ENCODE measurements around the gene PCNX2.
A peak's percentile ranks its signal among the peaks of the same experiment; 100 is the strongest.

PCNX2 gene

GRCh38 chr1:233022246-233022645 lies 273.3 kb downstream of the PCNX2 start:
- no peak overlapping the region for H3K4me2 ChIP-seq (ENCODE audit: low read depth, low read length, poor library complexity, severe bottlenecking)

GRCh38 chr1:233020426-233020825 lies 275.1 kb downstream of the PCNX2 start:
- Histone ChIP-seq H3K4me1 (ENCODE audit: insufficient read depth, low read length, poor library complexity, severe bottlenecking) (peaks cover 27% of the 10 kb centered on the region), H3K36me3 (ENCODE audit: insufficient read depth, low read length) (no peaks in the 10 kb centered on the region; the same call in 1 of the 2 replicates), H3K9me2 (replicated peaks; ENCODE audit: low read depth, low read length) (no peaks in the 10 kb centered on the region), H3K9ac (ENCODE audit: low read depth, low read length, poor library complexity, severe bottlenecking) (peak overlapping the region; percentile 43), H3K4me3 (ENCODE audit: low read length, poor library complexity, severe bottlenecking) (no peak overlapping the region), H3K4me2 (ENCODE audit: low read depth, low read length, poor library complexity, severe bottlenecking) (peak overlapping the region; percentile 12), H3F3A (ENCODE audit: low read depth) (0 out of 2 replicates have a peak, but pooled peaks cover 3% of the 10 kb centered on the region), H3K9me3 (ENCODE audit: insufficient read depth, low read depth, low read length) (no peaks in the 10 kb centered on the region), H4K20me1 (ENCODE audit: insufficient read depth, low read length, poor library complexity, severe bottlenecking) (no peaks in the 10 kb centered on the region), H3K79me2 (ENCODE audit: insufficient read depth, low read length) (no peaks in the 10 kb centered on the region), H3K27me3 (ENCODE audit: insufficient read depth, low read length, poor library complexity, severe bottlenecking) (no peaks in the 10 kb centered on the region), H2AFZ (ENCODE audit: low read length) (no peak overlapping the region)
- TF ChIP-seq EZH2phosphoT487 (IDR thresholded peaks at IDR 0.05; ENCODE audit: borderline replicate concordance) (no peak), CTCF (conservative IDR thresholded peaks at IDR 0.05; ENCODE audit: low read length) (no peak)

More at GRCh38 chr1:233022246-233022645, 273.3 kb downstream of the PCNX2 start:
- Histone ChIP-seq H3K36me3 (ENCODE audit: insufficient read depth, low read length) (no peaks in the 10 kb centered on the region; the same call in 1 of the 2 replicates), H3K9ac (ENCODE audit: low read depth, low read length, poor library complexity, severe bottlenecking) (no peak overlapping the region), H3K9me2 (replicated peaks; ENCODE audit: low read depth, low read length) (no peaks in the 10 kb centered on the region), H4K20me1 (ENCODE audit: insufficient read depth, low read length, poor library complexity, severe bottlenecking) (no peaks in the 10 kb centered on the region), H3K27me3 (ENCODE audit: insufficient read depth, low read length, poor library complexity, severe bottlenecking) (no peaks in the 10 kb centered on the region), H3K9me3 (ENCODE audit: insufficient read depth, low read depth, low read length) (no peaks in the 10 kb centered on the region), H2AFZ (ENCODE audit: low read length) (no peak overlapping the region), H3F3A (ENCODE audit: low read depth) (no peaks in the 10 kb centered on the region), H3K4me1 (ENCODE audit: insufficient read depth, low read length, poor library complexity, severe bottlenecking) (peaks cover 13% of the 10 kb centered on the region), H3K79me2 (ENCODE audit: insufficient read depth, low read length) (no peaks in the 10 kb centered on the region), H3K4me3 (ENCODE audit: low read length, poor library complexity, severe bottlenecking) (no peak overlapping the region)
- TF ChIP-seq EZH2phosphoT487 (IDR thresholded peaks at IDR 0.05; ENCODE audit: borderline replicate concordance), result no peak
- TF ChIP-seq CTCF (conservative IDR thresholded peaks at IDR 0.05; ENCODE audit: low read length), result no peak

GRCh38 chr1:233019778-233020325 lies 275.7 kb downstream of the PCNX2 start:
- Histone ChIP-seq H3F3A (ENCODE audit: low read depth) (0 out of 2 replicates have a peak, but pooled peaks cover 3% of the 10 kb centered on the region), H3K9me2 (replicated peaks; ENCODE audit: low read depth, low read length) (no peaks in the 10 kb centered on the region), H3K4me3 (ENCODE audit: low read length, poor library complexity, severe bottlenecking) (no peak overlapping the region), H4K20me1 (ENCODE audit: insufficient read depth, low read length, poor library complexity, severe bottlenecking) (no peaks in the 10 kb centered on the region), H3K4me1 (ENCODE audit: insufficient read depth, low read length, poor library complexity, severe bottlenecking) (peaks cover 27% of the 10 kb centered on the region), H3K4me2 (ENCODE audit: low read depth, low read length, poor library complexity, severe bottlenecking) (peak overlapping the region; percentile 12), H3K36me3 (ENCODE audit: insufficient read depth, low read length) (no peaks in the 10 kb centered on the region; the same call in 1 of the 2 replicates), H3K79me2 (ENCODE audit: insufficient read depth, low read length) (no peaks in the 10 kb centered on the region), H3K27me3 (ENCODE audit: insufficient read depth, low read length, poor library complexity, severe bottlenecking) (no peaks in the 10 kb centered on the region), H3K9ac (ENCODE audit: low read depth, low read length, poor library complexity, severe bottlenecking) (peak overlapping the region; percentile 43), H2AFZ (ENCODE audit: low read length) (no peak overlapping the region), H3K9me3 (ENCODE audit: insufficient read depth, low read depth, low read length) (no peaks in the 10 kb centered on the region)
- TF ChIP-seq EZH2phosphoT487 (IDR thresholded peaks at IDR 0.05; ENCODE audit: borderline replicate concordance) (no peak), CTCF (conservative IDR thresholded peaks at IDR 0.05; ENCODE audit: low read length) (no peak)

Data from Loucy (cell line).